AG10803 (cell line): ENCODE measurements around the gene ARHGAP44.

ENCODE experiments used
- DNase-seq: peaks from one replicate; pipeline ENCODE4 v3.0.0; 2010; ENCODE audit warnings: low read depth
- H3K4me3 ChIP-seq: 2 replicates; pipeline ENCODE4 v1.5.1; 2011; ENCODE audit warnings: mild to moderate bottlenecking, low read length, control low read depth
- TF ChIP-seq, protein P1 (sequence below): conservative IDR thresholded peaks from 2 replicates; pipeline ENCODE4 v1.5.1; 2011; ENCODE audit warnings: mild to moderate bottlenecking, low read length, control low read depth, inconsistent platforms

The ARHGAP44 gene

DNA sequence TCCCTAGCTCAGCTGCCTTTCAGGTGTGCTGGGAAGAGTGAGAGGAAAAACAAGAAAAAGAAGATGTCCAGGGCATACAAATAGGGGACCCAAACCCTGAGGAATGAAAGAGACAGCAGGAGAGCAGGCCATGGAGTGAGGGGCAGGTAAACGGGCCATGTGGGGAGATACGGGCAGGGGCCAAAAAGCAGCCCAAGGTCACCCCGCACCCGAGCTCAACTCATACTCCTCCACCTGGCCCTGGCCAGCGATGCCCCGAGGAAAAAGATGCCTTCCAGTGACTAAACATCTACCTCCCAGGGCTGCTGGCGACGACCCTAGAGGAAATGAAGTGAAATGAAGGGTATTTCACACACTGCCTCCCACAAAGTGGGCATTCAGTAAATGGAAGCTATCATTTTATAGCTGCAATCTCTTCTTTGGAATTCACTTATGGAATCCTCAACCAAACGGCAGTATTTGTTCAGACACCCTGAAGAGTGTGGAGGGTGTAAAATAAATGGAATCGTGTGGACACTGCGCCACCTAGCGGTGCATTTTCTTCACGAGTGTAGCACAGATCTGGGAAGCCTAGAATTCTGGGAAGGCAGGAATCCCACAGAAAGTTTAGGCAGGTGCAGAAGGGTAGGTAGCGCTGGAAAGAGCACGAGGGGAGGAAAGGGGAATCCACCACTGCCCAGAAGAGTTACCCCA, 213.6 kb downstream of the ARHGAP44 start:
- DNase-seq = peak; percentile 72

DNA sequence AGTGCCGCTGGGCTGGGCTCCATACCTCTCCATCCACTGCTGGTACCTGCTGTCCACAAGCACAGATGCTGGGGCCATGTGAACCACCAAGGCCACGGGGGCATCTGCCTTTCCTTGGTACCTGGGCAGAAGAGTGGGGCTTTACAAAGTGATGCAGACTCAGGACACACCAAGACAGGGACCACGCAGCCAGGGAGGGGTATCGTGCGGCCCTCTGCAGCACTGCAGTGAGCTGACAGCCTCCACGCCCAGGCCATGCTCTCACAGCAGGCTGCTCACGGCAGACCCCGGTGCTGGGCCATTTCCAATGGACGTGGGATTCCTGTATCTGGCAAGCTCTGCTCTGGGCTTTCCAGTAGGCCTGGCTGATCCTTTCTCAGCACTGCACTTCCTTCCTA, 214.2 kb downstream of the ARHGAP44 start:
- no peak for DNase-seq
- no peak overlapping the region for H3K4me3 ChIP-seq
- TF ChIP-seq, protein P1, sequence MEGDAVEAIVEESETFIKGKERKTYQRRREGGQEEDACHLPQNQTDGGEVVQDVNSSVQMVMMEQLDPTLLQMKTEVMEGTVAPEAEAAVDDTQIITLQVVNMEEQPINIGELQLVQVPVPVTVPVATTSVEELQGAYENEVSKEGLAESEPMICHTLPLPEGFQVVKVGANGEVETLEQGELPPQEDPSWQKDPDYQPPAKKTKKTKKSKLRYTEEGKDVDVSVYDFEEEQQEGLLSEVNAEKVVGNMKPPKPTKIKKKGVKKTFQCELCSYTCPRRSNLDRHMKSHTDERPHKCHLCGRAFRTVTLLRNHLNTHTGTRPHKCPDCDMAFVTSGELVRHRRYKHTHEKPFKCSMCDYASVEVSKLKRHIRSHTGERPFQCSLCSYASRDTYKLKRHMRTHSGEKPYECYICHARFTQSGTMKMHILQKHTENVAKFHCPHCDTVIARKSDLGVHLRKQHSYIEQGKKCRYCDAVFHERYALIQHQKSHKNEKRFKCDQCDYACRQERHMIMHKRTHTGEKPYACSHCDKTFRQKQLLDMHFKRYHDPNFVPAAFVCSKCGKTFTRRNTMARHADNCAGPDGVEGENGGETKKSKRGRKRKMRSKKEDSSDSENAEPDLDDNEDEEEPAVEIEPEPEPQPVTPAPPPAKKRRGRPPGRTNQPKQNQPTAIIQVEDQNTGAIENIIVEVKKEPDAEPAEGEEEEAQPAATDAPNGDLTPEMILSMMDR = no peak

More for the DNA sequence above, 213.6 kb downstream of the ARHGAP44 start:
- TF ChIP-seq, protein P1 = peak; percentile 78
- H3K4me3 ChIP-seq = no peak overlapping the region

DNA sequence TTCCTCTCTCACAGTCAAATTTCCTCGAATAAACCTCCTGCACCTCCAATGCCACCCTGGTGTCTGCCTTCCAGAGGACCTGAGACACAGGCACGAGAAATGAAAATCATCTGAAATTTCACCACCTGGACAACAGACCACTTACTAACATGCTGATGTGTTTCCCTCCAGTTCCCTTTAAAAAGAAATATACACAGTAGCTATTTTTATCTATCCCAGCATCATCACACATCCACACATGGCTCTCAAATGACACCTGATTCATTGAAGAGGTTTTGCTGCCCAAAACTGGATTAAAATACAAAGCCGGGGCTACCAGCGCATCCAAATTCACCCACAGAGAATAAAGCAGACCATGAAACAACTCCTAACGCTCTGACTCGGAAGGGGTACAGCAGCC, 214.6 kb downstream of the ARHGAP44 start:
- TF ChIP-seq, protein P1 = no peak
- no peak overlapping the region for H3K4me3 ChIP-seq
- DNase-seq = no peak

DNA sequence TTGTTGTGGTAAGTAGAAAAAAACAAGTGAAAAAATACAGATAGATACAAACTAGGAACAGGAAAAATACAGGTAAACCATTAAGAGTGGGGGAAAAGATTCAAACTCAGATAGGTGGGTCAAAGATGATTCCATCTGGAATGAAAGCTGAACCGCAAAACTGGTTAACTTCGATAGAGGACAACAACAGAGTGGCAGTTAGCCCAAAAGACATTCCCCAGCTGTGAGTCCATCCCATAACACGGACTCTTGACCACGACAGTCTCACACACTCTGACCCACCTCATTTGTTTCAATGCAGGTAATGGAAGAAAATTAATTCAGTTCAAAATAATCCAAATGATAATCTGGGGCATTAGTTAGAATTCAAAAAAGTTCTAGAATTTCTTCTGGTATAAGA, 215.0 kb downstream of the ARHGAP44 start:
- H3K4me3 ChIP-seq = no peak overlapping the region
- TF ChIP-seq, protein P1 = no peak
- DNase-seq = no peak

DNA sequence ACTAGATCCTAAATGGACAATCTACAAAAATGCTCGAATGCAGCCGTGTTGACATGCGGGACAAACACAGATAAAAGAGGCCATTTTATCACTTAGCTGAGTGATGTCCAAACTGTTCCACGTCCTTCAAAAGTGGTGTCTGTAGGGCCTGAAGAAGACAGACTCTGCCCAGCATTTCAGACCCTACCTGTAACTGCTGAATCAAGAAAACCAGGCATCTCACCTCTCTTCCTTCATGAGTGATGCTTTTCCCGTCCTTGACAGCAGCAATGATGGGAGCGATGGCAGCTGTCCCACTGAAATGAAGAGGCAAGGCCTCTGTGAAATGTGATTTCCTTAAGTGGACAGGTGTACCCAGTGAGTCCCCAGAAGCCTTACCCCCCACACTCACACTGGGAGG, 216.2 kb downstream of the ARHGAP44 start:
- DNase-seq = no peak
- TF ChIP-seq, protein P1 = no peak
- H3K4me3 ChIP-seq = no peak overlapping the region

DNA sequence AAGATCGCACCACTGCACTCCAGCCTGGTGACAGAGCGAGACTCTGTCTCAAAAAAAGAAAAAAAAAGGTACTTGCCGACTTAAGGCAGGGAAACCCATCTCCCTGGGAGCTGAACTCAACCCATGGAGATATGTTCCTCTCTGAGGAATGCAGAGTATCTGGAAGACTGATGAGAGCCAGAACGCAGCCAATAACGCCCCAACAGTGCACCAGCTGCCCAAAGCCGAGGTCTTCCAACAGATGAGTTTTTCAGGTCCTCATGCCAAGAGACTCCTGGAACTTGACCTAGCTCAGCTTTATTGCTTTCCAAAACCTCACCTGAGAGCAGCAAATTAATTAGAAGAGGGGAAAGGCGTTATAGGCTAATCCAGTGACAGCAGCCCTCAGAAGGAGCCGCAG, 219.2 kb downstream of the ARHGAP44 start:
- no peak for DNase-seq
- no peak overlapping the region for H3K4me3 ChIP-seq
- TF ChIP-seq, protein P1 = no peak

DNA sequence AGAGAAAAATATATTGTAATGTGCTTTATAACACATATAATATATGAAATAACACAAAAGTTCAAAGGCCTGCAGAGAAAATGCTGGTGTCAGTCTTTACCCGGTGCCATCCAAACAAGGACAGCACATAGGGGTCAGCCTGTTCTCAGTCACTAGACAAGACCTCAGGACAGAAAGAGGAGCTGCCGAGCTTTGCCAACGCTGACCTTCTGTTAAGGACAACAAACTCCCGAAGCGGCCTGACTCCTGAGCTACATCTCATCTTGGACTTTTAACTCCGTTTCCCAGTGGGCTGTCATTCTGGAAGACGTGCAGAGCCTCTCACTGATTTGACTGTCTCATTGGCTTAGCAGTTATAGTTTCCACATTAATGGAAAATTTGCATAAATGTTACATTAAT, 221.7 kb downstream of the ARHGAP44 start:
- no peak for DNase-seq

More for the DNA sequence above, 221.7 kb downstream of the ARHGAP44 start:
- no peak overlapping the region for H3K4me3 ChIP-seq
- TF ChIP-seq, protein P1 = no peak
